HG02970 (cell line): ENCODE data around the gene TUG1.
A peak's percentile ranks its signal among the peaks of the same experiment; 100 is the strongest.

Source experiments
- ATAC-seq: cut with Tn5 transposase; IDR thresholded peaks from one replicate; pipeline ENCODE4 v1.9.1; 2021; ENCODE audit warnings: mild to moderate bottlenecking, moderate library complexity, moderate number of reproducible peaks; ENCODE audit not compliant: unreplicated experiment, low FRiP score

TUG1 gene

GRCh38 chr22:30968924-30969531, at the start of gene TUG1:
TUG1 (plus strand) TSS chr22:30969265.
- ATAC-seq: peak; percentile 84

DNA sequence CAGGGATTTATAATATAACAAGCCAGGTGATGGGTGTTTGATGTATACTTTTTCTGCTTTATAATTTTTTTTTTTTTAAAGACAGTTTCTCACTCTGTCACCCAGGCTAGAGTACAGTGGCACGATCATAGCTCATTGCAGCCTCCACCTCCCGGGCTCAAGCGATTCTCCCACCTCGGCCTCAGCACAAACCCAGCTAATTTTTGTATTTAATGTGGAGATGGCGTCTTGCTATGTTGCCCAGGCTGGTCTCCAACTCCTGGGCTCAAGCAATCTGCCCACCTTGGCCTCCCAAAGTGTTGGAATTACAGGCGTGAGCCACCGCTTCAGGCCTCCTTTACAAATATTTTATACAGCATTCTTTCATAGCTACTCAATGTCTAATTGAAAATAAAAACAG, 49.1 kb upstream of the TUG1 start:
- no peak for ATAC-seq

DNA sequence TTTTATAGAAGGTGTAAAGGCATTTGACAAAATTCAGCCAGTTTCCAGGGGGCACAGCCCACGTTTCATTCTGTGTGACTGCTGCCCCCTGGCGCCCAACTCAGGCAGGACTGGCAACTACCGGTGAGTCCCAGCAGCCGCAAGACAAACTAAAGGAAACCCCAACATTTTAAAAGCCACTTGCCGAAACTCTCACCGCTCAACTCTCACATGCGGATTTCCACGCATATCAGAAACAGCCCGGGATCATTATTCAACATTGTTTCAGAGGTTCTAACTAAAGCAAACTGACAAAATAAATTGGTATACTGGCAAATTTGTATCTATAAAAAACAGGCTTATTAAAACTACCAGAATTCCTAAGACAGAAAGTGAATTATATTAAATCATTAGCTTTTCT, 48.7 kb upstream of the TUG1 start:
- ATAC-seq: no peak

DNA sequence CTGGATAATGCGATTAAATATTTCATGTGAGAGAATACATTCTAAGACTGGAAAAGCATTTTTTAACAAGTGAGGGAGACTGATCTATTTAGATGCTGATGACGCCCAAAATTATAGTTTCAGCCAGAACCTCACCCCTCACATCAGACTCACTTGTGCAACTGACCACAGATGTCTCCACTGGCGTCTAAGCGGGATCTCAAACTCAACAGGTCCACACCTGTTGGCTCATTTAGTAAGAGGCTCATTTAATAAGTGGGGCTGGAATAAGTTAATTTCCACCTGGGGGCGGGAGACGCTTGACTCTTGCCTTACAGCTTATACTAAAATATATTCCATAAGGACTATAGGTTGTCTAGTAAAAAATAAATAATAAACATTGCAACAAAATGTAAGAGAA, 48.0 kb upstream of the TUG1 start:
- no peak for ATAC-seq

GRCh38 chr22:30922151-30922611, 46.9 kb upstream of the TUG1 start:
- no peak for ATAC-seq

DNA sequence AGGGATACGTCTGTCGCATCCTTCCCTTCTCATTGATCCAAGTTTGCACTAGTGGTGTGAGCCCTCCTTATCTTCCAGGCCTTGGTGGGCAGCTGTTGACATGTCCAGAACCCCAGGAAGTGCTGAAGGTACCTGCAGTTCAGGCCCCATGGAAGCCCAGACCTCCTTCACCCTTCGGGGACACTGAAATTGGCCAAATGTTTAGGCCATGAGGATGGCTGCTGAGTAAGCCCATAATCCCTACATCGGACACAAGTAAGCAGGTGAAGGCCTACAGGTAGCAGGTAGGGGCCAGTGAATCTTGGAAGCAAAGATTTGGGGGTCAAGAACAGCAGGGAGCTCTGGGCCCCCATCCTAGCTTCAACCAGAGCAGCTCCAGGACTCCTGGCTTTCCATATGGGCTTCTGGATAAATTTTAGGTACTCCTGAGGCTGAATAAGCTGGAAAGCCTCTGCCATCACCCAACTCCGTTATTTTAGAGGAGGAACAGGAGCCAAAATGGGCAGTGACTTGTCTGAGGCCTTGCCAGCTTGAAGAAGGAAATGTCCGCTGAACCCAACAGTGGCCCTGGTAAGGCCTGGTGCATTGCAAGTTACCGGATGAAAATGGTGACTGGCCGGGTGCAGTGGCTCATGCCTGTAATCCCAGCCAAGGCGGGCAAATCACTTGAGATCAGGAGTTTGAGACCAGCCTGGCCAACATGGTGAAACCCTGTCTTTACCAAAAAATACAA, 45.7 kb upstream of the TUG1 start:
- no peak for ATAC-seq

- no peak for ATAC-seq
Observed at GRCh38 chr22:30925667-30926066, 43.4 kb upstream of the TUG1 start.

GRCh38 chr22:30926706-30927105, 42.4 kb upstream of the TUG1 start:
- ATAC-seq: no peak

DNA sequence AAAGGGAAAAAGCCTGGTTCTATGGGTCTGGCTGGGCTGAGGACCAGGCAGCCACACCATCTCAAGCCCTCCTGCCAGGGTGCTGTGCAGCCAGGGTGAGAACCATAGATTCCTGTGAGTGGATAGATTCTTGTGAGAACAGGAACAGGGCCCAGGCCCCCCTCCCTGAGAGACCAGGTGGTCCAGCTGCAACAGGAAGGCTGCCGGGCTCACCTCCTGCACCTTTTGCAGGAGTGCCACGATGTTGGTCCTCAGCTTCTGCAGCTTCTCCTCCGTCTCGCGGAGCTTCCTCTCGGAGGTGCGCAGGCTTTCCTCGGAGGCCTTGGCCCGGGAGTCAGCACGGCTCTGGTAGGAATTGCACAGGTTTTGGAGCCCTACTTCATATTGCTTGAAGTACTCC, 41.3 kb upstream of the TUG1 start:
- no peak for ATAC-seq

DNA sequence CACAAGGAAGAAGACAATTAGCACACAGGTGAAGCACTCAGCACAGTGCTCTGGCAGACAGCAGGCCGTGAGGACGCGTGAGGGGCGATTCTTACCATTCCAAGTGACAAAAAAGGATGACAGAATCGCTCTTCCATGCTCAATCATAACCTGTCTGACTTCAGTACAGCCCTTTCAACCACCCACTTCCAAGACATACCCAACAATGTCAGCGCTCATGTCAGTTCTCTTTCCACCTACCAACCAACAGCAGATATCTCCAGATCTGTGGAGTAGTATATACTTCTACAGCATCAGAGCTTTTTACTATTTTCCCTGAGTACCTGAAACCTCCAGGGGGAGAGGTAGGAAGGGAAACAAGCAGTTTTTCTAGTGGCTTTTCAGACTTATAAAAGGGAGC, 40.7 kb upstream of the TUG1 start:
- no peak for ATAC-seq

GRCh38 chr22:30930228-30930627, 38.8 kb upstream of the TUG1 start:
- no peak for ATAC-seq

DNA sequence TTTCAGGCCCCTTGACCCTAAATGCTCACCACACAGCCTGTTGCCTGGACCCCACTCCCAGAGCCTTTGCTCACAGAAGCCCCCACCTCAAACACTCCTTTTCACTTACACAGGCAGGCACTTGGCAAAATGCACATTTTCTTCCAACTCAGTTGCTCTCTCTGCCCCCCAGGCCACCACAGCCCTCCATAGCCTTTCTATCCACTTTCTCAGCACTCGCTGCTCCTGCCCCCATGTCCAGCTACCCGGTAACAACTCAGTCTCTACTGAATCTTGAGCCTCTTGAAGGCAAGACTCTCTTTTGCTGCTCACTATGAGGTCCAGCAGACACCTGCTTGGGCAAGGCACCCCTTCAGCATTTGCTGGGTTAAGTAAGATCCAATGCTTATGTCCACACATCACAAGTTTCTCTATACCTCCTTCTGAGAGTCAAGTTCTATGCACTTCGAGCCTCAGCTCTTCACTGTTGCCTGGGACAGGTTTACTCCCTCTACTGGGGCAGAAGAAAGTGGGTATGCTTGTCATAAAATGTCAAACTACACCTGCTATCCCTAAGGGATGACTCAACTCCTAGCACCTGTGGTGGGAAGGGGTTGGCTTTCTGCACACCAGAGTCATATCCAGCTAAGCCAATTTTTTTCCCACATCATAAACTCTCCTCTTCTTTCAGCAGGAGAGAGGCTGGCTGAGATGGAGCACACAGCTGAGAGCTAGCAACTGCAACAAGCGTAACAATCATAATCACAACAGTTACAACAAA, 37.3 kb upstream of the TUG1 start:
- ATAC-seq: no peak

DNA sequence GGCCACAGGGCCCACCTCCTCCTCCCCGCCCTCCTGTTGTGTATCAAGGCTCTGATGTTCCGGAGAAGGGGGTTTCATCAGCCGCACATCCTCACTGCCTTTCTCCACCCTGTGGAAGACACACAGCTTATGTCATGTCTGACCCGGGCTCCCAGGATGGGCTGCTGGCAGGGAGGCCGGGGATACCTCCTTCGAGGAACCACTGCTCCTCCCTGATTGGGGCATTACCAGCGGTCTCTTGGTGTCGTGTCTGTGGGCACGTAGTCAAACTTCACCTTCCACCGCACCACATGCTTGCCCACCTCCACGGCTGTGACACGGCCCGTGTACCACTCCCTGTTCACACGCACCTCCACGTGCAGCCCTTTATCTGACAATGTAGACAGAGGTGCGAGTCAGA, 36.4 kb upstream of the TUG1 start:
- ATAC-seq: no peak

GRCh38 chr22:30933457-30933856, 35.6 kb upstream of the TUG1 start:
- ATAC-seq: no peak

DNA sequence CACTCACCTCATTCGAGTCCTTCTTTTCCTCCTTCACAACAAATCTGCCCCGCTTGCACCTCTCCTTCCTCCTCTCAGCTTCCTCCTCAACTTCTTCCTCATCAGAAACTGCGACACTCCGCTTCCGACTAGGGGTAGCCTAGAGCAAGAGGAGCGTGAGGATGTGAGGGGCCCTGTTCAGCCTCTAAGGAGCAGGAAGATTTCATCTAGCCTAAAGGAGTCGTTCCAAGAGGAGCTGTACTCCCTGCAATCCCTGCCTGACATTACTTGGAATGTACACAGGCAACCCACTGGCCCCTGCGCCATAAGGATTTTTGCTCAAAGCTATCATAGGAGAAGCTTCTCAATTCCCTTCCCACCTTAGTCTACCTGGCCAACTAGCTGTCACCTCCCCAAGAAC, 35.0 kb upstream of the TUG1 start:
- no peak for ATAC-seq

DNA sequence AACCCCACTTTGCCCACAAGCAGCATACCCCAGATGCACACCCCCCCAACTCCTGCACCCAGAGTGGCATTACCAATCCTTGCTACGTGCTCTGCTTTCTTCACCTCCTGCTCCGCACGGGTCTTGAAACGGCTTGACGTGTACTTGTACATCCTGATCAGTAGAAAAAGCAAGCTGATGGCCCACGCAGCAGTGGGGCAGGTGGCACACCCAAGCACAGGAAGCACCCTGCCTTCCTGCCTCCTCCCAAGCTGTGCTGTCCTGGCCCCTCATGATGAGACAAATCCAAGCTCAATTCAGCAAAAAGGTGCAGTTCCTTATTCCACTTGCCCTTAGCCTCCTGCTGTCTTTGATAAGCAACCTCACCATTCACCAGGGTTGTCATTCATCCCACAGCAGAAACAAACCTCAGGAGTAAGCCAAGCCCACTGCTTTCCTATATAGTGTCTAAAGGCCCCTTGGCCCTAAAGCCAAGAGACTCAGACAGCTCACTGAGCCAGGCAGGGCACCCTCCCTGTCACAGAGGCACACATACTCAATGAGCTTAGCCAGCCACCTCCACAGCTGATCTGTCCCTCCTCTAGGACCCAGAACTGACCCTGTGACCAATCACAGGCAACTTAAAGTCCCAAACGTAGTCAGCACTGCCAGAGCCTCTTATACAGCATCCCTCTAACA, 28.2 kb upstream of the TUG1 start:
- no peak for ATAC-seq

DNA sequence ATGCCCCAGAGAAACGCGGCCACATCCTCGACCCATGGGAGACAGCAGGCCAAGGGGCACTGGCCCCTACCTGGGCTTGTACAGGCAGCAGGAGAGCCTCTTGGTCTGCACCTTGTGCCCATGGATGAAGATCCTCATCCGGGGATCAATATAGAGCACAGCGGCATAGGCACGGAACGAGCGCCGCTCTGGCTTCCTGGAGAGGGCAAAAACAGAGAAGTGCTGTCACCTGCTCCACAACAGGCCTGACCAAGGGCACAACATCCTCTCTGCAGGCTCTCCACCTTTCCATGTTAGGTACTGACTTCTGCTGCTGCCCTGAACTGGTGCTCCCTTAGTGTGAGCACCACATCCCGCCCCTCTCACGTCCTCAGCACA, 27.7 kb upstream of the TUG1 start:
- ATAC-seq: no peak

- ATAC-seq: no peak
Observed at GRCh38 chr22:30943368-30943767, 25.7 kb upstream of the TUG1 start.

- no peak for ATAC-seq
Observed at GRCh38 chr22:30944986-30945385, 24.1 kb upstream of the TUG1 start.

DNA sequence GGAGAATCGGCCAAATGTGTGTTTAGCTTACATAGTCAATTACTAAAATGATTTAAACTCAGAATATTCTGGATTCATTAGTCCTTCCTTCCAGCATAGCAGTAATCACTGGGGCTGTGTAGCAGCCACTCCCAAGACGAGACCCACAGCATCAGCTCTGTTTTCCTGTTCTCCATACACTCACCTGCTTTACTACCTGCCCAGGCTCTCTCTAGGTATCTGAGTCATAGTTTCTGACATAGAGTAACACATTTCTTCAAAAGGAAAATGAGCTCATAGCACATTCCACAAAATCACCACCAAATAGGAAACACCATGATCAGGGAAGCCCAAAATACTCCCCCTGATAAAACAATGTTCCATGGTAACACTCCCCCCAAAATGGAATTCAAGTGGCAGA, 23.4 kb upstream of the TUG1 start:
- no peak for ATAC-seq

DNA sequence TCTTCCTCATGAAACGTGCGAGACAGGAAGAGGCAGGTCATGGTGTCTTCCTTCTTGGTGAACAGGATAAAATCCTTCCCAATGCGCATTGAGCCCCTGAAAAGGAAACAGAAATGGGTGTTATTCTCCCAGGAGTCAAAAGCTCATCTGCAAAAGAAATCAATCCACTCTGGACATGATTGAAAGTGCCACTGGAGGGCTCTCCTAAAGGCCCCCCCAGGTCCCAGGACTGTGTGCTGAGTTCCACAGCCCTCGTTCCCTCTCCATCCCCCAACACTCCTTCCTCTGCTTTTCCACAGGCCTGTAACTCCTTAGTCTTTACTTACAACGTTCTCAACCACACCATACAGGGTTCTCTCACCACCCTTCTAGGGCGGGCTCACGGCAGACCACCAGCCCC, 22.7 kb upstream of the TUG1 start:
- no peak for ATAC-seq
